OCI-LY7 (cell line): ENCODE measurements around the gene ACSM3.

Experiments used
- CTCF ChIP-seq: fragments of 200-600 bp; sonication (generic); conservative IDR thresholded peaks from 2 replicates; pipeline ENCODE4 v1.5.1; 2014; ENCODE audit warnings: mild to moderate bottlenecking, antibody characterized with exemption, low read length, moderate library complexity, mixed read lengths
- EZH2phosphoT487 ChIP-seq: fragments of 200-600 bp; sonication (generic); IDR thresholded peaks from 2 replicates; pipeline ENCODE4 v1.6.1; 2018; ENCODE audit warnings: low read depth, borderline replicate concordance, mild to moderate bottlenecking, mixed run types, antibody characterized with exemption, low read length, moderate library complexity, mixed read lengths

- TF ChIP-seq CTCF, result no peak
- no peak for TF ChIP-seq EZH2phosphoT487
Observed at GRCh38 chr16:20743591-20743990, 20.2 kb upstream of the ACSM3 start.
